CD8-positive, alpha-beta memory T cell (primary cell): ENCODE measurements around the gene ABCC11. TPM values are rescaled to one million over a fixed set of nuclear protein-coding genes. Genes with fewer than 3 reads are reported as not detected.
A peak's percentile ranks its signal among the peaks of the same experiment; 100 is the strongest.
"Not testable (repeated sequence)": the region's sequence is repeated elsewhere in the genome, so short reads cannot be mapped to it uniquely, and the experiment has no call there.

Experiments
- CTCF ChIA-PET: fragments of 350-600 bp; sonication (Branson Sonifier 250); formaldehyde crosslinking; loops from one replicate; lab custom pipeline; 2021; ENCODE audit warnings: antibody characterized with exemption; lab: Charles Lee
- POLR2A ChIA-PET: fragments of 350-600 bp; sonication (Branson Sonifier 250); formaldehyde crosslinking; loops from one replicate; lab custom pipeline; 2021; ENCODE audit warnings: antibody characterized with exemption; lab: Charles Lee
- DNase-seq, 5 donors: peaks; one replicate each; pipeline versions ENCODE4 v3.0.0 to v3.0.0-alpha.2; 2020 to 2022; ENCODE audit warnings: mixed read lengths in 1 of 5
- H3K27ac ChIP-seq: one replicate; pipeline ENCODE4 v1.7.0; 2013; ENCODE audit warnings: low read depth, mild to moderate bottlenecking, low read length, moderate library complexity
- H3K27me3 ChIP-seq: 2 replicates; pipeline ENCODE4 v1.7.0; 2013; ENCODE audit warnings: low read length, mild to moderate bottlenecking; ENCODE audit not compliant: insufficient read depth, poor library complexity, severe bottlenecking
- H3K36me3 ChIP-seq: 2 replicates; pipeline ENCODE4 v1.7.0; 2013; ENCODE audit warnings: mild to moderate bottlenecking, low read length, moderate library complexity; ENCODE audit not compliant: insufficient read depth
- H3K4me1 ChIP-seq: 2 replicates; pipeline ENCODE4 v1.7.0; 2013; ENCODE audit warnings: mild to moderate bottlenecking, low read length, moderate library complexity; ENCODE audit not compliant: insufficient read depth
- H3K4me3 ChIP-seq: 2 replicates; pipeline ENCODE4 v1.7.0; 2013; ENCODE audit warnings: mild to moderate bottlenecking, low read length
- H3K9me3 ChIP-seq: 2 replicates; pipeline ENCODE4 v1.7.0; 2013; ENCODE audit warnings: mild to moderate bottlenecking, low read length
- H3K27ac Mint-ChIP-seq, 8 donors: one replicate each; pipeline ENCODE4 v1.8.0; 2020 to 2021; ENCODE audit warnings: mixed read lengths in 8 of 8, mild to moderate bottlenecking in 6 of 8, inconsistent platforms in 3 of 8, moderate library complexity in 3 of 8
- H3K27me3 Mint-ChIP-seq, 2 donors: one replicate each; pipeline ENCODE4 v1.8.0; 2020 to 2021; ENCODE audit warnings: mixed read lengths in 2 of 2, mild to moderate bottlenecking in 1 of 2, moderate library complexity in 1 of 2
- H3K36me3 Mint-ChIP-seq, 3 donors: one replicate each; pipeline ENCODE4 v1.8.0; 2020 to 2021; ENCODE audit warnings: mixed read lengths in 3 of 3, inconsistent platforms in 1 of 3, mild to moderate bottlenecking in 1 of 3
- H3K4me1 Mint-ChIP-seq, 3 donors: one replicate each; pipeline ENCODE4 v1.8.0; 2020 to 2021; ENCODE audit warnings: mixed read lengths in 3 of 3, inconsistent platforms in 1 of 3, mild to moderate bottlenecking in 1 of 3
- H3K4me3 Mint-ChIP-seq, 7 donors: one replicate each; pipeline ENCODE4 v1.8.0; 2020 to 2021; ENCODE audit warnings: mixed read lengths in 7 of 7, mild to moderate bottlenecking in 6 of 7, moderate library complexity in 4 of 7, inconsistent platforms in 2 of 7
- H3K9me3 Mint-ChIP-seq, 5 donors: one replicate each; pipeline ENCODE4 v1.8.0; 2020 to 2022; ENCODE audit warnings: mixed read lengths in 5 of 5, mild to moderate bottlenecking in 3 of 5, moderate library complexity in 2 of 5, inconsistent platforms in 1 of 5
- polyA plus RNA-seq: library from polyadenylated mRNA; unstranded; fragments of 300-500 nt; fragmentation: Illumina TruSeq; gene quantifications from one replicate; pipeline ENCODE4 v1.2.3, GENCODE V29; 2021
- total RNA-seq, 2 experiments: library from RNA; stranded (reverse); gene quantifications; one replicate each; pipeline ENCODE4 v1.2.3, GENCODE V29; 2021

The ABCC11 gene
- total and polyA plus RNA-seq, 3 experiments from 2014 or later = 0.22 TPM; not detected in 1

DNA sequence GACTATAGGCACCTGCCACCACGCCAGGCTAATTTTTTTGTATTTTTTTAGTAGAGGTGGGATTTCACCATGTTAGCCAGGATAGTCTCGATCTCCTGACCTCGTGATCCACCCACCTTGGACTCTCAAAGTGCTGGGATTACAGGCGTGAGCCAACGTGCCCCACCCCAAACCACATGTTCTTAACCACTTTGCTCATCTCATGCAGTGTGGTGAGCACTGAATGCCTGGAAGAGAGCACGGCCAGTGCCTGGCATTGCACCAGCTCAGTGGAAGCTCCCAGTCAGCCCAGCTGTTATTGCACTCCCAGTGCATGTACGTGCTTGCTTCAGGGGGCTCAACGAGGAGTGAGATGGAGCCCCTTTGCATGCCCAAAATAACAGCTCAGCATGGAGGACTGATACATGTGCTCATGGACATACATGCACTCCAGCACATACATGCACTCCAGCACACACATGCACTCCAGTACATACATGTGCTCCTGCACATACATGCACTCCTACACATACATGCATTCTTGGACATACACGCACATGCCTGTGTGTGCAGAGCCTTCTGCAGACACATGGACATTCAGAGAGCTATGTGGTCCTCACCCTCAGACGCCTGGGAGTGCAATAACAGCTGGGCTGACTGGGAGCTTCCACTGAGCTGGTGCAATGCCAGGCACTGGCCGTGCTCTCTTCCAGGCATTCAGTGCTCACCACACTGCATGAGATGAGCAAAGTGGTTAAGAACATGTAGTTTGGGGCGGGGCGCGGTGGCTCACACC lies 65.4 kb downstream of the ABCC11 start:
- H3K4me3 ChIP-seq, H3K4me1 Mint-ChIP-seq, CTCF ChIA-PET, H3K36me3 ChIP-seq, H3K36me3 Mint-ChIP-seq, H3K4me3 Mint-ChIP-seq, DNase-seq, H3K4me1 ChIP-seq, H3K9me3 ChIP-seq, H3K27me3 ChIP-seq, POLR2A ChIA-PET, H3K9me3 Mint-ChIP-seq, H3K27me3 Mint-ChIP-seq, H3K27ac ChIP-seq: not testable (repeated sequence)
- peak overlapping the region in 1 of 8 donors; percentile 43 for H3K27ac Mint-ChIP-seq

DNA sequence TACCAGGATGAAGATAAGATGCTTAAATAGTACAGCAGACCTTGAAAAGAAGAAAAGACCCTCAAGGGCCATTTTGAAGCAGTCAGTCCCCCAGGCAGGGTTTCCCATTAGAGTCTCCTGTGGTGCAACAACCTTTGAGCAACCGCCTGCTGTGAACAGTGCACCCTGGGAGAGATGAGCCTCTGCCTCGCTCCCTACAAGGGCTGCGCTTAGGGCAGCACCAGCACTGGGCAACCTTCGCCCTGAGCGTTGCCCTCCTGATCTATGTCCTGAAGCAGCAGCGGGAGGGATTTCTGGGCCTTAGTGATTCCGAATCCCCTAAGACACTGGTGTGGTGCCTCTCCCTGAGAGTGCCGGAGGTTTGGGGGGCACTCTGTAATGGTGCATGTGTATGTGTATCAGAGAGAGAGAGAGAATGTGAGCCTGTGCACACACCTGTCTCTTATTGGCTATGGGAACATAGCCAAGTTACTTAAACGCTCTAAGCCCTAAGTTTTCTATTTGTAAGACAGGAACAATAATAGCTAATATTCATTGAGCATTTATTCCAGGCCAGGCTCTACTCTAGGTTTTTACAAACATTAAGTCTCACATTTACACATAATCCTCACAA lies 66.4 kb downstream of the ABCC11 start:
- Histone ChIP-seq H3K4me3 (no peak overlapping the region), H3K4me1 (no peaks in the 10 kb centered on the region), H3K9me3 (no peaks in the 10 kb centered on the region), H3K27ac (no peak overlapping the region), H3K27me3 (no peaks in the 10 kb centered on the region), H3K36me3 (no peaks in the 10 kb centered on the region)
- Mint-ChIP-seq H3K36me3 (no peaks in the 10 kb centered on the region), H3K4me1 (no peaks in the 10 kb centered on the region), H3K4me3 (no peak overlapping the region), H3K9me3 (no peaks in the 10 kb centered on the region), H3K27ac (no peak overlapping the region), H3K27me3 (peaks cover 1 to 11% of the 10 kb centered on the region in 2 donors)
- CTCF ChIA-PET = no interaction called here
- POLR2A ChIA-PET = no interaction called here
- no peak for DNase-seq

DNA sequence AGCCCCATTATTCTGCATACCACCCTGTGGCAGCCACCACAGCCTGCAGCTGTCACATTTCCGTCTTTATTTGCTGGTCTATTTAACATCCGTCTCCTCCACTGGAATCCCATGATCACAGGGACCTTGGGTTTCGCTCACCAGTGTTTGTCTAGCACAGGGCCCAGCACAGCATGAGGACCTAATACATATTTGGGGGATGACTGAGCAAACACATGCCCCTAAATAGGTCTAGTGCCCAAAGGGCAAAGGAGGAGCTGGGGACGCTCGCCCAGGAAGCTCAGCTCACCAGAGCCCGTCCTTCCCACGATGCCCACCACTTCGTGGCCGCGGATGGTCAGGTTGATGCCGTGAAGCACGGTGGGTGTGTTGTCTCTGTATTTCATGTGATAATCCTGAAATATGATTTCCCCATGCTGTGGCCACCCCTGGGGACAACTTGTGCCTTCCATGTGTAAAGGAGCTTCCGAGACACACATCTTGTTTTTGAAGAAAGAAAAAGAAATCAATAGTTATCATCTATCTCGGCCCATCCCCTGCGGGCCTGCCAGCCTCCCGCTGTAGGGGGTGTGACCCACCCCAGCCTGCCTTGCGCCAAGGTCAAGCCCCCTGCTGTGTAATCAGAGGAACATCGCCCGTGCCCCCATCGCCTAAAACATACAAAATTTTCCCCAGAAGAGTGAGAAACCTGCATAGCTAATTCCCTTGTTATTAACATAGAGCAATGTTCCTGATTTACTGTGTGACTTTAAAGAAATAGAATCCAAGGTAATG lies 70.5 kb downstream of the ABCC11 start:
- no peaks in the 10 kb centered on the region for H3K36me3 ChIP-seq
- H3K27ac ChIP-seq = no peak overlapping the region
- no peaks in the 10 kb centered on the region for H3K9me3 ChIP-seq
- no peak for DNase-seq
- Mint-ChIP-seq H3K27ac (no peak overlapping the region), H3K9me3 (no peaks in the 10 kb centered on the region), H3K4me3 (no peak overlapping the region), H3K4me1 (no peaks in the 10 kb centered on the region), H3K36me3 (no peaks in the 10 kb centered on the region), H3K27me3 (peaks cover 6 to 25% of the 10 kb centered on the region in 2 donors)
- no peaks in the 10 kb centered on the region for H3K4me1 ChIP-seq
- CTCF ChIA-PET = no interaction called here
- POLR2A ChIA-PET = no interaction called here
- H3K27me3 ChIP-seq = no peaks in the 10 kb centered on the region
- no peak overlapping the region for H3K4me3 ChIP-seq

DNA sequence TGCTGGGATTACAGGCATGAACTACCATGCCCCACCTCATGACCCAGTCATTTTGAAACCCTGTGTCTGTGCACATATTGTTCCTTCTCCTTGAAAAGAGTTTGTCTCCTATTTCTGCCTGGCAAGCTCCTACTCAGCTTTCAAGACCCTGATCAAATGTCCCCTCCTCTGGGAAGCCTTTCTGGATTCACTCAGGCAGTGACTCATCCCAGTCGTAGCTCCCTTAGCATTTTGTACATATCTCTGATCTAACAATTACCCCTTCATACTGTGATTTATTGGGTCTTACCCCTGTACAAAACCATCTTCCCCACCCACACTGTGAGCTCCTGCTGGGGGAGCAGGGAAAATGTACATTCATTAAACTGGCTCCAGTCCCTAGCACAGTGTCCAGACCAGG lies 73.5 kb downstream of the ABCC11 start:
- no peak overlapping the region for H3K27ac Mint-ChIP-seq
- H3K27me3 Mint-ChIP-seq = peaks cover 5 to 25% of the 10 kb centered on the region in 2 donors
- no peaks in the 10 kb centered on the region for H3K4me1 Mint-ChIP-seq
- H3K27me3 ChIP-seq = no peaks in the 10 kb centered on the region
- no peak overlapping the region for H3K4me3 ChIP-seq
- no peaks in the 10 kb centered on the region for H3K36me3 Mint-ChIP-seq
- DNase-seq = no peak
- H3K36me3 ChIP-seq = no peaks in the 10 kb centered on the region
- H3K27ac ChIP-seq = no peak overlapping the region
- ChIA-PET CTCF (interaction anchor here (1.8 kb wide), 1 partner anchor 9 kb away, joined by 7 read pairs; no protein-coding TSS in a partner anchor), POLR2A (interaction anchor here (0.7 kb wide), 1 partner anchor 434 kb away, joined by 3 read pairs; no protein-coding TSS in a partner anchor)
- H3K4me3 Mint-ChIP-seq = no peak overlapping the region
- no peaks in the 10 kb centered on the region for H3K9me3 Mint-ChIP-seq
- no peaks in the 10 kb centered on the region for H3K4me1 ChIP-seq
- no peaks in the 10 kb centered on the region for H3K9me3 ChIP-seq

DNA sequence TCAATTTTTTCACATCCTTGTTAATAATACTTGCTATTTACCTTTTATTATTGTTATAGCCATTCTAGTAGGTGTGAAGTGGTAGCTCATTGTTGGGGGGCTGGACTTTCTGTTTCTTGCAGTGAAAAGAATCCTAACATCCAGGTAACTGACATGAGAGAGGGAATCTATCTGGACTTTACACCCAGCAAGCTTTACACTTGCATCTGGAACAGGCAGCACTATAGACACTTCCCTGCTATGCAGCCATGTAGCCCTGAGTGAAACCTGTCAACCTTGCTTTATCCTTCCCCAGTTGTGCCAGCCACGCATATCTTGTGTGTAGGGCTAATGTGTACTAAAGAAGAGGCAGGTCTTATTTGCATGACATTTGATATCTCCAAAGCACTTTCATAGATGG lies 74.7 kb downstream of the ABCC11 start:
- no peak overlapping the region for H3K27ac ChIP-seq
- H3K27ac Mint-ChIP-seq = no peak overlapping the region
- no peaks in the 10 kb centered on the region for H3K27me3 ChIP-seq
- ChIA-PET CTCF (no interaction called here), POLR2A (interaction anchor here (0.6 kb wide), 1 partner anchor 35 kb away, joined by 3 read pairs; no protein-coding TSS in a partner anchor)
- no peaks in the 10 kb centered on the region for H3K36me3 Mint-ChIP-seq
- no peak for DNase-seq
- H3K36me3 ChIP-seq = no peaks in the 10 kb centered on the region
- H3K4me3 ChIP-seq = no peak overlapping the region
- H3K27me3 Mint-ChIP-seq = peaks cover 5 to 25% of the 10 kb centered on the region in 2 donors
- H3K9me3 Mint-ChIP-seq = no peaks in the 10 kb centered on the region
- no peaks in the 10 kb centered on the region for H3K9me3 ChIP-seq
- H3K4me1 Mint-ChIP-seq = no peaks in the 10 kb centered on the region
- H3K4me3 Mint-ChIP-seq = no peak overlapping the region
- H3K4me1 ChIP-seq = no peaks in the 10 kb centered on the region

DNA sequence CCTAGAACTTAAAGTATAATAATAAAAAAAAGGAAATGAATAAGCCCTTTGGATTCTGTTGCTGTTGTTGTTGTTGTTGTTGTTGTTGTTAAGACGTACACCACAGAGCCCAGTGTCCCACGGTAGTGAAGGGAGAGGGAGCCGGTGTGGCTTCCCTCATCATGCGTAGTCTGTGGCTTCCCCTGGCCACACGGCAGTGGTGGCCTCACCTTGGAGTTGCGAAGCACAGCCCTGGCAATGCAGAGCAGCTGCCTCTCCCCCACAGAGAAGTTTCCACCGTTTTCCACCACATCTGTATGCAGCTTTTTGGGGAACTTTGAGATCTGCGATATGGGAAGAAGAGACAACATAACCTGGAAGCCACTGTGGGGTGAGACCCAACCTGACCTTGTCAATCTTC lies 77.4 kb downstream of the ABCC11 start:
- Histone ChIP-seq H3K27me3 (no peaks in the 10 kb centered on the region), H3K4me3 (no peak overlapping the region), H3K27ac (no peak overlapping the region), H3K9me3 (no peaks in the 10 kb centered on the region), H3K4me1 (no peaks in the 10 kb centered on the region), H3K36me3 (no peaks in the 10 kb centered on the region)
- Mint-ChIP-seq H3K36me3 (no peaks in the 10 kb centered on the region), H3K9me3 (no peaks in the 10 kb centered on the region), H3K4me1 (peaks cover 0 to 2% (median under 1%) of the 10 kb centered on the region in 3 donors), H3K27me3 (peaks cover 7 to 8% of the 10 kb centered on the region in 2 donors), H3K4me3 (no peak overlapping the region), H3K27ac (no peak overlapping the region)
- POLR2A ChIA-PET = no interaction called here
- CTCF ChIA-PET = interaction anchor here (1.5 kb wide), 1 partner anchor 10 kb away, joined by 3 read pairs; no protein-coding TSS in a partner anchor
- no peak for DNase-seq

DNA sequence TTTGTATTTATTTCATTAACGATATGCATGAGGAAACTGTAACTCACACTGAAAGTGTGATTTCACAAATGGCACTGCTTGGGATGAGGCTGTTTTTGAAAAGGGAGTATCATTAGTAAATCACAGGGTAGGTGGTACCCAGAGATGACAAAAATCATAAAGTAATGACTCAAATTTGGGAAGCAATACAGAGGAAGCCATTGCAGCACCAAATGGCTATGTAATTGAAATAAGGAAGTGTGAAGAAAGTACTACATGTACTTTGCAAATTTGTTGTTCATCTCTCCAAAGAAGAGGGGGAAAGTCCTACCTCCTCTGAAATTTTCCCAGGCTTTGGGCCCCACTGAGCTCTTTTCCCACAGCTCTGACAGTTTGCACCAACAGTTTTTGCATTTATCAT lies 79.3 kb downstream of the ABCC11 start:
- Mint-ChIP-seq H3K4me3 (no peak overlapping the region), H3K36me3 (no peaks in the 10 kb centered on the region), H3K27ac (no peak overlapping the region), H3K27me3 (peaks cover 0 to 9% of the 10 kb centered on the region in 2 donors), H3K9me3 (no peaks in the 10 kb centered on the region), H3K4me1 (peaks cover 0 to 5% (median 3%) of the 10 kb centered on the region in 3 donors)
- Histone ChIP-seq H3K36me3 (no peaks in the 10 kb centered on the region), H3K27me3 (no peaks in the 10 kb centered on the region), H3K4me1 (no peaks in the 10 kb centered on the region), H3K4me3 (no peak overlapping the region), H3K27ac (no peak overlapping the region), H3K9me3 (no peaks in the 10 kb centered on the region)
- ChIA-PET CTCF (no interaction called here), POLR2A (no interaction called here)
- no peak for DNase-seq

DNA sequence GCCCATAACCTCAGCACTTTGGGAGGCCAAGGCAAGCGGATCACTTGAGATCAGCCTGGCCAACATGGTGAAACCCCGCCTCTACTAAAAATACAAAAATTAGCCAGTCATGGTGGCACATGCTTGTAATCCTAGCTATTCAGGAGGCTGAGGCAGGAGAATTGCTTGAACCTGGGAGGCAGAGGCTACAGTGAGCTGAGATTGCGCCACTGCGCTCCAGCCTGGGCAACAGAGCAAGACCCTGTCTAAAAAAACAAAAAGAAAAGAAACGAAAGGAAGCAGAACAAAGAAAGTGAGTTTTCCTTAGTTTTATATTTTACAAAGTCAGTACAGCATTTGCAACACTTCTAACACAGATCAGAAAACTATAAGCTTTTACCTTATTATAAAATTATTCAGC lies 80.7 kb downstream of the ABCC11 start:
- CTCF ChIA-PET = interaction anchor here (1.1 to 3.4 kb wide), 3 partner anchors 9 to 1129 kb away, joined by 3 to 14 read pairs (median 4); partner anchors contain the start of gene NETO2
- H3K36me3 Mint-ChIP-seq, POLR2A ChIA-PET, H3K27me3 Mint-ChIP-seq, H3K4me1 ChIP-seq, H3K27ac Mint-ChIP-seq, H3K4me3 ChIP-seq, DNase-seq, H3K4me3 Mint-ChIP-seq, H3K9me3 Mint-ChIP-seq, H3K4me1 Mint-ChIP-seq, H3K27ac ChIP-seq, H3K27me3 ChIP-seq, H3K9me3 ChIP-seq, H3K36me3 ChIP-seq: not testable (repeated sequence)
